ENCODE data around the gene CEP104. TPM values are rescaled to one million over a fixed set of nuclear protein-coding genes. Genes with fewer than 3 reads are reported as not detected.

CEP104 gene
- total RNA-seq, 4 donors from 2014 or later: 18.7 to 24.4 (median 19.8) TPM

DNA sequence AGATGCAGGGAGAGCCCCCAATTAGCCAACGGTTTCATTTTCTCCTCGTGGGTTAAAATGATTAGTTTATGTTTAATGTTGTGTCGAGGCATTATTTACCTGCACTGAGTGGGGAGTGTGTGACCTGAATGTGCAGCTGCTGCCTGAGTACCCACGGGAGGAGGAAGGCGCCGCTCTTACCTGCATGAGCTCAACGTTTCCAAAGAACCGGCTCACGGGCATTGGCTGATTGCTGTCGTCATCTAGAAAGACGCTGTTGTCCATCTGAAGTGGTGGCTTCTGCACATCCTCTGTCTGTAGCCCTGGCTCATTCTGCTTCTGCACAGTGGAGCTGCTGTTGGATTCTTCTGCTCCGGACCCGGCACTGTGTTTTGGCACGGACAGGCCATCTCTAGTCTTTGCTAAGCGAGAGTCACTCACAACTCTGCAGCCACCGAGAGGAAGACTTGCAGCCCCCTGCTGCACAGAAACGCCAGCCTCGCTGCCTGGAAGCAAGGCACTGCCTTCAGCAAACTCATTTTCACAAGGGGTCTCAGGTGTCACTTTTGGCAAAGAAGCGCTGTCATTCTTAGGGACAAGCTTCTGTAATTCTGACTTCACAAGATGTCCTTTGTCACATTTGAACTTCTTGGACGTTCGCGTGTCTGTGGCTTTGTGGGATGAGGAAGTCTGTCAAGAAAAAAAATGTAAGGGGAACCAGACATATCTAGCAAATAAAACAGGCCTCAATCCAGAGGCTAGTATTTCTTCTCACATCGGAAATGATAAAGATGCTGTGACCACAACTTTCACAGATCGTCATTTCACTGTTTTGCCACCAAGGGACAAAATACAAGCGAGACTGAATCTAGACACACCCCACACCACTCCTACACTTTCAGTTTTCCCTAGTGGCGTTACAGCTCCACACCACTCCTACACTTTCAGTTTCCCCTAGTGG lies 33.6 kb upstream of the CEP104 start:
- Histone ChIP-seq H3K4me1 (peaks cover 0 to 23% (median 0%) of the 10 kb centered on the region in 3 donors), H3K27ac (peak overlapping the region in 2 of 4 donors; percentile 10 to 11), H3K27me3 (no peaks in the 10 kb centered on the region), H3K4me3 (no peak overlapping the region), H3K36me3 (peaks cover 17 to 72% (median 21%) of the 10 kb centered on the region in 3 donors), H3K9me3 (no peaks in the 10 kb centered on the region)
- 61 to 76% methylated on average over 13 to 21 of the region's 26 CpGs for WGBS, 2 donors
- intact Hi-C loops (cut with DNase I): no loop called here
- no peak for DNase-seq
- TF ChIP-seq POLR2A (IDR thresholded peaks at IDR 0.05): no peak
- TF ChIP-seq, protein P1, sequence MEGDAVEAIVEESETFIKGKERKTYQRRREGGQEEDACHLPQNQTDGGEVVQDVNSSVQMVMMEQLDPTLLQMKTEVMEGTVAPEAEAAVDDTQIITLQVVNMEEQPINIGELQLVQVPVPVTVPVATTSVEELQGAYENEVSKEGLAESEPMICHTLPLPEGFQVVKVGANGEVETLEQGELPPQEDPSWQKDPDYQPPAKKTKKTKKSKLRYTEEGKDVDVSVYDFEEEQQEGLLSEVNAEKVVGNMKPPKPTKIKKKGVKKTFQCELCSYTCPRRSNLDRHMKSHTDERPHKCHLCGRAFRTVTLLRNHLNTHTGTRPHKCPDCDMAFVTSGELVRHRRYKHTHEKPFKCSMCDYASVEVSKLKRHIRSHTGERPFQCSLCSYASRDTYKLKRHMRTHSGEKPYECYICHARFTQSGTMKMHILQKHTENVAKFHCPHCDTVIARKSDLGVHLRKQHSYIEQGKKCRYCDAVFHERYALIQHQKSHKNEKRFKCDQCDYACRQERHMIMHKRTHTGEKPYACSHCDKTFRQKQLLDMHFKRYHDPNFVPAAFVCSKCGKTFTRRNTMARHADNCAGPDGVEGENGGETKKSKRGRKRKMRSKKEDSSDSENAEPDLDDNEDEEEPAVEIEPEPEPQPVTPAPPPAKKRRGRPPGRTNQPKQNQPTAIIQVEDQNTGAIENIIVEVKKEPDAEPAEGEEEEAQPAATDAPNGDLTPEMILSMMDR (IDR thresholded peaks at IDR 0.05): no peak

DNA sequence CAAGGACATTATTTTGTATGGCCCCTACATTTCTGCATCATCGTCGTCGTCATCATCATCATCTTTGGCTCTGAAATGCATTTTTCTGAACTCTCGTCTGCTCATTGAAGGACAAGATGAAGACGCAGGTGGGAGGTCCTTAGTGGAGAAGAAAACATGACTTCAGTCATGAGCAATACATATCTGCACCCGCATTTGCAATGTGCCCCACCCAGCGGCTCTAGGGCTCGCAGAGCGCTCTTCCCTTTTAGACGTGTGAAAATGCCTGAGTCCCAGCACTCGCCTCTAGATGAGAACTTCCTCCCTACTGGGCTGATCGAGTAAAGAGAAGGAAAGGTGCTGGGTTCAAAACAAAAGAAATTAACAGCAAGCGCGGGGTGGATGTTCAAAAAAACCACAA lies 32.9 kb upstream of the CEP104 start:
- Histone ChIP-seq H3K27ac (no peak overlapping the region), H3K36me3 (peaks cover 16 to 72% (median 17%) of the 10 kb centered on the region in 3 donors), H3K4me1 (peaks cover 0 to 17% (median 0%) of the 10 kb centered on the region in 3 donors), H3K9me3 (no peaks in the 10 kb centered on the region), H3K27me3 (no peaks in the 10 kb centered on the region), H3K4me3 (no peak overlapping the region)
- 80 to 90% methylated on average over 14 of the region's 14 CpGs for WGBS, 2 donors
- TF ChIP-seq, protein P1 (IDR thresholded peaks at IDR 0.05): no peak
- no peak for TF ChIP-seq POLR2A (IDR thresholded peaks at IDR 0.05)
- no peak for DNase-seq
- intact Hi-C loops (cut with DNase I): no loop called here

DNA sequence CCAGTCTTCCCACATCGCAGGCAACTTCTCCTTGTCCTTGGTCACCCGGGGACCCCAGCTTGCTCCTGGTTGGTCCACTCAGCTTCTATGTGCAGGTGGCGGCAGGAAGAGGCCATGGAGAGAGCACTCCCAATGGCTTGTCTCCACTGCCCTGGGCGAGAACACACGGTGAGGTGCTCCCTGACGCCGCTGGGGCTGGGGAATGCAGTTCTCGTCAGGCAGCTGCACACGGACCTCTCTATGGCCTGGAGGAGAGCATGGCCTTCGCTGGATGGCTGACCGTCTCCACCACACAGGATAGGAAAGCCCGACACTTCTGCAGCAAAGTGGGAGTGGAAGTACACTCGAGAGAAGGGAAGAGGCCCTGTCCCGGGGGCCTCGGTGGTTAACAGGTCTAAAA lies 31.3 kb upstream of the CEP104 start:
- H3K4me3 ChIP-seq: no peak overlapping the region
- H3K9me3 ChIP-seq: no peaks in the 10 kb centered on the region
- no peak for DNase-seq
- intact Hi-C loops (cut with DNase I): no loop called here
- 79 to 99% methylated on average over 5 to 9 of the region's 15 CpGs for WGBS, 2 donors
- TF ChIP-seq, protein P1 (IDR thresholded peaks at IDR 0.05): no peak
- TF ChIP-seq POLR2A (IDR thresholded peaks at IDR 0.05): no peak
- H3K27me3 ChIP-seq: no peaks in the 10 kb centered on the region
- H3K4me1 ChIP-seq: peaks cover 0 to 16% (median 0%) of the 10 kb centered on the region in 3 donors
- peaks cover 17 to 84% (median 18%) of the 10 kb centered on the region in 3 donors for H3K36me3 ChIP-seq
- no peak overlapping the region for H3K27ac ChIP-seq

DNA sequence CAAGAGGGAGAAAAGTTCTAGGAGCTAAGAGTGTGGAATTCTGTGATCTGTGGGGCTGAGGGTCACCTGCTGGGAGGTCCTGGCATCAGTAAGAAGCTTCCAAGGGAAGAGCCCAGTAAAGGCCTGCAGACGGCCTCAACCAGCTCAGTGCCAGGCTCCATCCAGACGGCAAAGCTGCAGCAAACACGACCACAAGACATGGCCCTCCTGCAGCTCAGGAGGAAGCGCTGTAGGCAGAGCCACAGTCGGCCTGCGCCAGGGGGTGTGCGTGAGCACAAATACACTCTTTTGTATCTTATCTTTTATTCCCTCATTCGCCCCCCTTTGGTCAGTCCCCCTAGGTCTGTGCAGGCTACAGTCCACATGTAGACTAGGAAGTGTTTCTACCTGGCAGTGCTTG lies 29.7 kb upstream of the CEP104 start:
- Histone ChIP-seq H3K36me3 (peaks cover 17 to 87% (median 18%) of the 10 kb centered on the region in 3 donors), H3K27me3 (no peaks in the 10 kb centered on the region), H3K4me3 (no peak overlapping the region), H3K4me1 (peaks cover 0 to 7% (median 0%) of the 10 kb centered on the region in 3 donors), H3K27ac (no peak overlapping the region), H3K9me3 (no peaks in the 10 kb centered on the region)
- no peak for TF ChIP-seq POLR2A (IDR thresholded peaks at IDR 0.05)
- TF ChIP-seq, protein P1 (IDR thresholded peaks at IDR 0.05): no peak
- DNase-seq: no peak
- 80 to 100% methylated on average over 1 to 8 of the region's 8 CpGs for WGBS, 2 donors
- intact Hi-C loops (cut with DNase I): no loop called here

DNA sequence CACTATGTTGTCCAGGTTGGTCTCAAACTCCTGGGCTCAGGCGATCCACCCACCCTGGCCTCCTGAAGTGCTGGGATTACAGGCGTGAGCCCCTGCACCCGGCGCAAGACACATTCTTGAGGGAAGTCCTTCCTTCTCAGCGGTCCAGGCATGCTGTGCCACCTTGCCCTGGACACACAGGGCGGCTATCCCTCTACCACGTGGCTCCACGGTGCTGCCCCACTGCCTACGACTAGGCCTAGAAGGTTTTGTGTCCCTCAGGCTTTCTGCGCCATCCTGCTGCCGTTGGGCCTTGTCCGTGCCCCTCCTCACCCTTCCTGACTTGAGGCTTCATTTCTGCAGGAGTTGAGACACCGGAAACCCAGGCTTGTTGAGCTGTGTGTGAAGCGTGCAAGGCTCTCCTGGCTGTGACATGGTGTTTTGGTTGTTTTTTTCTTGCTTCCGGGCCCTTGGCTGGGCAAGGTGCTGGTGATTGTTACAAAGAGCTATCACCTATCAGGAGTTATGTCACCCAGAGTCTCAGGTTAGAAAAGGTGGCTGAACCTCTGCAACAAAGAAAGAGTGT lies 29.2 kb upstream of the CEP104 start:
- no peaks in the 10 kb centered on the region for H3K9me3 ChIP-seq
- TF ChIP-seq, protein P1 (IDR thresholded peaks at IDR 0.05): no peak
- TF ChIP-seq POLR2A (IDR thresholded peaks at IDR 0.05): no peak
- no peak overlapping the region for H3K4me3 ChIP-seq
- DNase-seq: no peak
- no peaks in the 10 kb centered on the region for H3K27me3 ChIP-seq
- H3K36me3 ChIP-seq: peaks cover 17 to 85% (median 18%) of the 10 kb centered on the region in 3 donors
- intact Hi-C loops (cut with DNase I): no loop called here
- WGBS, 2 donors: 88 to 93% methylated on average over 11 to 12 of the region's 15 CpGs
- peaks cover 0 to 2% (median 0%) of the 10 kb centered on the region in 3 donors for H3K4me1 ChIP-seq
- no peak overlapping the region for H3K27ac ChIP-seq
